GM12878 (cell line): ENCODE data around the gene ABHD14A. TPM values are rescaled to one million over a fixed set of nuclear protein-coding genes. Genes with fewer than 3 reads are reported as not detected.

Experiments used
- ATAC-seq: fragments of 200-7000 bp; cut with Tn5 transposase; 3 replicates; pipeline ENCODE4 v1.9.1; 2020; ENCODE audit warnings: mild to moderate bottlenecking, moderate library complexity
- BruUV-seq: library from RNA; stranded (reverse); fragments of 400-500 nt; replicated peaks from 2 replicates; lab custom pipeline; 2021; lab: Mats Ljungman, UMichigan
- CTCF ChIA-PET: fragments of 300-600 bp; sonication (Branson Sonifier 250); formaldehyde crosslinking; extraction: SDS; loops from one replicate; lab custom pipeline; 2021; ENCODE audit warnings: inconsistent platforms; lab: Yijun Ruan, JAX
- POLR2A ChIA-PET: fragments of 350-600 bp; formaldehyde crosslinking; extraction: SDS; loops from one replicate; lab custom pipeline; 2021; ENCODE audit warnings: inconsistent platforms; lab: Charles Lee
- RAD21 ChIA-PET: fragments of 300-600 bp; sonication (Branson Sonifier 250); formaldehyde crosslinking; loops from one replicate; lab custom pipeline; 2023; ENCODE audit warnings: antibody characterized with exemption; ENCODE audit not compliant: unreplicated experiment; lab: Charles Lee
- SMC1A ChIA-PET: fragments of 300-600 bp; sonication (Branson Sonifier 250); formaldehyde crosslinking; loops from one replicate; lab custom pipeline; 2023; ENCODE audit not compliant: unreplicated experiment, uncharacterized antibody; lab: Charles Lee
- DNase-seq: peaks from one replicate; pipeline ENCODE4 v3.0.0-alpha.2; 2011; ENCODE audit warnings: low read depth, low spot score
- FAIRE-seq: peaks from 3 replicates; lab custom pipeline; 2011; peaks lifted over from hg19 to GRCh38; lab: Jason Lieb, UNC
- H2AFZ ChIP-seq: 2 replicates; pipeline ENCODE4 v1.6.0; 2011; ENCODE audit warnings: low read depth, low read length, control low read depth; ENCODE audit not compliant: control insufficient read depth
- H3K27ac ChIP-seq: 2 replicates; pipeline ENCODE4 v1.5.1; 2011; ENCODE audit warnings: control low read depth; ENCODE audit not compliant: control insufficient read depth, insufficient read depth
- H3K27me3 ChIP-seq, 2 experiments: replicated peaks in 1 of 2; 2 replicates each; pipeline versions ENCODE4 v1.6.0 to v1.6.1; 2011; ENCODE audit warnings: low read length in 1 of 2; ENCODE audit not compliant: control insufficient read depth in 2 of 2, insufficient read depth in 2 of 2
- H3K36me3 ChIP-seq, 2 experiments: 2 replicates each; pipeline ENCODE4 v1.5.1; 2011; ENCODE audit warnings: low read length in 1 of 2; ENCODE audit not compliant: control insufficient read depth in 2 of 2, insufficient read depth in 2 of 2
- H3K4me1 ChIP-seq: 2 replicates; pipeline ENCODE4 v1.6.1; 2011; ENCODE audit warnings: mild to moderate bottlenecking, low read length, moderate library complexity, mixed read lengths; ENCODE audit not compliant: control insufficient read depth, insufficient read depth
- H3K4me2 ChIP-seq: 2 replicates; pipeline ENCODE4 v1.6.0; 2011; ENCODE audit warnings: control low read depth; ENCODE audit not compliant: control insufficient read depth, insufficient read depth
- H3K4me3 ChIP-seq: fragments of 200-600 bp; sonication (generic); 2 replicates; pipeline ENCODE4 v1.5.1; 2016
- H3K79me2 ChIP-seq: 2 replicates; pipeline ENCODE4 v1.6.0; 2011; ENCODE audit warnings: low read length; ENCODE audit not compliant: control insufficient read depth, insufficient read depth
- H3K9ac ChIP-seq: 2 replicates; pipeline ENCODE4 v1.8.0; 2011; ENCODE audit warnings: low read length, control low read depth, mixed read lengths; ENCODE audit not compliant: control insufficient read depth, insufficient read depth
- H3K9me3 ChIP-seq: replicated peaks from 3 replicates; pipeline ENCODE4 v1.5.1; 2011; ENCODE audit warnings: mild to moderate bottlenecking, low read length; ENCODE audit not compliant: control insufficient read depth, insufficient read depth
- H4K20me1 ChIP-seq: 2 replicates; pipeline ENCODE4 v1.6.0; 2011; ENCODE audit not compliant: control insufficient read depth, insufficient read depth
- KAT2A ChIP-seq: conservative IDR thresholded peaks from 2 replicates; pipeline ENCODE4 v1.6.1; 2011; ENCODE audit warnings: low read depth, low read length; ENCODE audit not compliant: control insufficient read depth
- NFYA ChIP-seq: IDR thresholded peaks from 2 replicates; pipeline ENCODE4 v1.6.1; 2011; ENCODE audit warnings: low read depth, mild to moderate bottlenecking, low read length, improper control_type of control experiment, borderline replicate concordance
- WGBS: methylation state at CpG from one replicate; pipeline ENCODE4 v1.1.6; 2016; ENCODE audit warnings: low lambda C conversion rate; ENCODE audit not compliant: insufficient replicate concordance, insufficient coverage; ENCODE audit errors: missing lambda C conversion rate; 5-methylcytosine and 5-hydroxymethylcytosine counted together
- in situ Hi-C: fragments of 300-500 bp; cut with MboI; formaldehyde crosslinking; loops from 9 replicates; pipeline ENCODE4 v1.14.3; 2018; ENCODE audit warnings: mixed read lengths
- intact Hi-C: fragments of 100-400 bp; cut with micrococcal nuclease; formaldehyde crosslinking; loops from one replicate; pipeline ENCODE4 v1.14.2; 2022; ENCODE audit not compliant: unreplicated experiment
- polyA plus RNA-seq, 11 experiments: library from polyadenylated mRNA; depleted of rRNA in 4 of 11; unstranded in 6 of 11; stranded (reverse) in 5 of 11; fragments of >200 nt; fragmentation: Nextera tagmentation in 4 of 11; fragmentation: Illumina TruSeq in 1 of 11; extraction: Ambion mirVana in 4 of 11; extraction: Trizol in 1 of 11; gene quantifications; 1 replicate in 1 of 11; 2 replicates in 10 of 11; pipeline versions ENCODE4 v1.2.1 to v1.2.3, GENCODE V29; 2011 to 2016; ENCODE audit warnings: inconsistent platforms in 2 of 11, missing spikeins in 2 of 11, low read depth in 1 of 11
- total RNA-seq, 4 experiments: library from RNA; depleted of rRNA in 3 of 4; stranded (reverse); fragments of >200 nt in 3 of 4; fragmentation: Illumina TruSeq in 1 of 4; extraction: Trizol in 1 of 4; gene quantifications; 2 replicates each; pipeline versions ENCODE4 v1.2.1 to v1.2.3, GENCODE V29; 2013 to 2021
- TF ChIP-seq, protein P1 (sequence below): fragments of 450-650 bp; IDR thresholded peaks from 2 replicates; pipeline ENCODE4 v1.6.1; 2016; ENCODE audit warnings: mild to moderate bottlenecking, moderate library complexity, borderline replicate concordance
- TF ChIP-seq, protein P2 (sequence below): IDR thresholded peaks from 2 replicates; pipeline ENCODE4 v1.6.1; 2011; ENCODE audit warnings: borderline replicate concordance, low read depth, mild to moderate bottlenecking, moderate library complexity, low read length; ENCODE audit not compliant: insufficient read depth, poor library complexity, severe bottlenecking

Gene ABHD14A
- total and polyA plus RNA-seq, 10 of the 15 experiments (the other 5 are each of a cell fraction or from before 2014, with no cell fraction given), result 1.2 to 27.0 (median 7.9) TPM

DNA sequence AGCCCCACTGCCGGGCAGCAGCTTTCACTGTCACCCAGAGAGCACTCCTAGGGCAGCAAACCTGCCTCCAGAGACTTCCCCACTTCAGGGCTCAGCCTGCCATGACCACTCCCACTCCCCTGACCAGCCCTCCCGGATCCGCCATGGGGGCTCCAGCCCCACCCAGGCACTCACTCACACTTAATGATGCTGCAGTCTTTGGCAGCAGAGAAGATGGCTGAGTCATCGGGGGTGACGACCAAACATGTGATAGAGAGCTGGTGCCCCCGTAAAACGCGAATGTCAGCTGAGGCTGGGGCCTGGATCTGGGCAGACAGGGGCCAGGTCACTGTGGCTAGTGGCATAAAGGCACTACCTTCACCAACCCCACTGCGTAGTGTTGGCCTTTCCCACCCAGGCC is 37.9 kb upstream of the ABHD14A start:
- Histone ChIP-seq H3K4me2 (no peak overlapping the region), H3K4me3 (no peak overlapping the region), H3K36me3 (peaks cover 15 to 40% of the 10 kb centered on the region in 2 experiments), H3K4me1 (no peaks in the 10 kb centered on the region; the same call in 1 of the 2 replicates), H2AFZ (no peak overlapping the region), H4K20me1 (no peaks in the 10 kb centered on the region), H3K27me3 (no peaks in the 10 kb centered on the region), H3K79me2 (peaks cover 27% of the 10 kb centered on the region), H3K9ac (no peak overlapping the region), H3K27ac (no peak overlapping the region), H3K9me3 (no peaks in the 10 kb centered on the region)
- in situ Hi-C loops (no loop called here), intact Hi-C loops (no loop called here)
- ATAC-seq (no peak), FAIRE-seq (no peak), DNase-seq (no peak)
- SMC1A ChIA-PET, result no interaction called here
- WGBS, result 92% methylated on average over 9 of the region's 9 CpGs
- RAD21 ChIA-PET, result no interaction called here
- CTCF ChIA-PET, result no interaction called here
- POLR2A ChIA-PET, result no interaction called here
- TF ChIP-seq, protein P1, sequence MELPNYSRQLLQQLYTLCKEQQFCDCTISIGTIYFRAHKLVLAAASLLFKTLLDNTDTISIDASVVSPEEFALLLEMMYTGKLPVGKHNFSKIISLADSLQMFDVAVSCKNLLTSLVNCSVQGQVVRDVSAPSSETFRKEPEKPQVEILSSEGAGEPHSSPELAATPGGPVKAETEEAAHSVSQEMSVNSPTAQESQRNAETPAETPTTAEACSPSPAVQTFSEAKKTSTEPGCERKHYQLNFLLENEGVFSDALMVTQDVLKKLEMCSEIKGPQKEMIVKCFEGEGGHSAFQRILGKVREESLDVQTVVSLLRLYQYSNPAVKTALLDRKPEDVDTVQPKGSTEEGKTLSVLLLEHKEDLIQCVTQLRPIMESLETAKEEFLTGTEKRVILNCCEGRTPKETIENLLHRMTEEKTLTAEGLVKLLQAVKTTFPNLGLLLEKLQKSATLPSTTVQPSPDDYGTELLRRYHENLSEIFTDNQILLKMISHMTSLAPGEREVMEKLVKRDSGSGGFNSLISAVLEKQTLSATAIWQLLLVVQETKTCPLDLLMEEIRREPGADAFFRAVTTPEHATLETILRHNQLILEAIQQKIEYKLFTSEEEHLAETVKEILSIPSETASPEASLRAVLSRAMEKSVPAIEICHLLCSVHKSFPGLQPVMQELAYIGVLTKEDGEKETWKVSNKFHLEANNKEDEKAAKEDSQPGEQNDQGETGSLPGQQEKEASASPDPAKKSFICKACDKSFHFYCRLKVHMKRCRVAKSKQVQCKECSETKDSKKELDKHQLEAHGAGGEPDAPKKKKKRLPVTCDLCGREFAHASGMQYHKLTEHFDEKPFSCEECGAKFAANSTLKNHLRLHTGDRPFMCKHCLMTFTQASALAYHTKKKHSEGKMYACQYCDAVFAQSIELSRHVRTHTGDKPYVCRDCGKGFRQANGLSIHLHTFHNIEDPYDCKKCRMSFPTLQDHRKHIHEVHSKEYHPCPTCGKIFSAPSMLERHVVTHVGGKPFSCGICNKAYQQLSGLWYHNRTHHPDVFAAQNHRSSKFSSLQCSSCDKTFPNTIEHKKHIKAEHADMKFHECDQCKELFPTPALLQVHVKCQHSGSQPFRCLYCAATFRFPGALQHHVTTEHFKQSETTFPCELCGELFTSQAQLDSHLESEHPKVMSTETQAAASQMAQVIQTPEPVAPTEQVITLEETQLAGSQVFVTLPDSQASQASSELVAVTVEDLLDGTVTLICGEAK, result no peak
- TF ChIP-seq KAT2A (no peak), NFYA (no peak)
- TF ChIP-seq, protein P2, sequence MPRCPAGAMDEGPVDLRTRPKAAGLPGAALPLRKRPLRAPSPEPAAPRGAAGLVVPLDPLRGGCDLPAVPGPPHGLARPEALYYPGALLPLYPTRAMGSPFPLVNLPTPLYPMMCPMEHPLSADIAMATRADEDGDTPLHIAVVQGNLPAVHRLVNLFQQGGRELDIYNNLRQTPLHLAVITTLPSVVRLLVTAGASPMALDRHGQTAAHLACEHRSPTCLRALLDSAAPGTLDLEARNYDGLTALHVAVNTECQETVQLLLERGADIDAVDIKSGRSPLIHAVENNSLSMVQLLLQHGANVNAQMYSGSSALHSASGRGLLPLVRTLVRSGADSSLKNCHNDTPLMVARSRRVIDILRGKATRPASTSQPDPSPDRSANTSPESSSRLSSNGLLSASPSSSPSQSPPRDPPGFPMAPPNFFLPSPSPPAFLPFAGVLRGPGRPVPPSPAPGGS, result no peak
- BruUV-seq, result no TSS peak
